WI38 (cell line): ENCODE data around the gene PRODH.

Experiments used
- H3K4me3 ChIP-seq: 2 replicates; pipeline ENCODE4 v1.5.1; 2011; ENCODE audit warnings: low read depth, mild to moderate bottlenecking, control low read depth, low read length
- TF ChIP-seq, protein P1 (sequence below): IDR thresholded peaks from 2 replicates; pipeline ENCODE4 v1.5.1; 2012; ENCODE audit warnings: low read depth, mild to moderate bottlenecking, control low read depth, low read length

PRODH gene, protein sequence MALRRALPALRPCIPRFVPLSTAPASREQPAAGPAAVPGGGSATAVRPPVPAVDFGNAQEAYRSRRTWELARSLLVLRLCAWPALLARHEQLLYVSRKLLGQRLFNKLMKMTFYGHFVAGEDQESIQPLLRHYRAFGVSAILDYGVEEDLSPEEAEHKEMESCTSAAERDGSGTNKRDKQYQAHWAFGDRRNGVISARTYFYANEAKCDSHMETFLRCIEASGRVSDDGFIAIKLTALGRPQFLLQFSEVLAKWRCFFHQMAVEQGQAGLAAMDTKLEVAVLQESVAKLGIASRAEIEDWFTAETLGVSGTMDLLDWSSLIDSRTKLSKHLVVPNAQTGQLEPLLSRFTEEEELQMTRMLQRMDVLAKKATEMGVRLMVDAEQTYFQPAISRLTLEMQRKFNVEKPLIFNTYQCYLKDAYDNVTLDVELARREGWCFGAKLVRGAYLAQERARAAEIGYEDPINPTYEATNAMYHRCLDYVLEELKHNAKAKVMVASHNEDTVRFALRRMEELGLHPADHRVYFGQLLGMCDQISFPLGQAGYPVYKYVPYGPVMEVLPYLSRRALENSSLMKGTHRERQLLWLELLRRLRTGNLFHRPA

DNA sequence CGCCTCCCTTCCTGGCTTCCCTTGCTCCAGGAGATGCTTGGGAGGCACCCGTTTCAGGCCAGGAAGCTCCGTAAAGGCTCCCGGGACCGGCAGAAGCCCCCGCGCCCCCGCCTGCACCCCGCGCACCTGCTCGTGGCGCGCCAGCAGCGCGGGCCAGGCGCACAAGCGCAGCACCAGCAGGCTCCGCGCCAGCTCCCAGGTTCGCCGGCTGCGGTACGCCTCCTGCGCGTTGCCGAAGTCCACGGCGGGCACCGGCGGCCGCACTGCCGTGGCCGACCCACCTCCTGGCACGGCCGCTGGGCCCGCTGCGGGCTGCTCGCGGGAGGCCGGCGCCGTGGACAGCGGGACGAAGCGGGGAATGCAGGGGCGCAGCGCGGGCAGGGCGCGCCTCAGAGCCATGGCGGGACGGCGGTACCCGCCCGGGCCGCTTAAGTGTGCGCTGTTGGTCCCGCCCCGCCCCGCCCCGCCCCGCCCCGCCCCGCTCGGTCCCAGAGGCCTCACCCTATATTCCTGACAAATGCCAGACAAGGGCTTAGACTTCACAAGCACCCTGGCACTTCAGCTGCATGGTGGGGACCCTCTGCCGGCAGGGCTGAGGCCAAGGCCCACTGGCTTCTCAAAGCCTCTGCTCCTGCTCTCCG, at the start of gene PRODH:
Gene PRODH (minus strand): TSS at position 405 of the 641 bp plus-strand sequence. CDS start 6 bp downstream, at position 399.
- no peak within 1 kb of the TSS for H3K4me3 ChIP-seq
- TF ChIP-seq, protein P1, sequence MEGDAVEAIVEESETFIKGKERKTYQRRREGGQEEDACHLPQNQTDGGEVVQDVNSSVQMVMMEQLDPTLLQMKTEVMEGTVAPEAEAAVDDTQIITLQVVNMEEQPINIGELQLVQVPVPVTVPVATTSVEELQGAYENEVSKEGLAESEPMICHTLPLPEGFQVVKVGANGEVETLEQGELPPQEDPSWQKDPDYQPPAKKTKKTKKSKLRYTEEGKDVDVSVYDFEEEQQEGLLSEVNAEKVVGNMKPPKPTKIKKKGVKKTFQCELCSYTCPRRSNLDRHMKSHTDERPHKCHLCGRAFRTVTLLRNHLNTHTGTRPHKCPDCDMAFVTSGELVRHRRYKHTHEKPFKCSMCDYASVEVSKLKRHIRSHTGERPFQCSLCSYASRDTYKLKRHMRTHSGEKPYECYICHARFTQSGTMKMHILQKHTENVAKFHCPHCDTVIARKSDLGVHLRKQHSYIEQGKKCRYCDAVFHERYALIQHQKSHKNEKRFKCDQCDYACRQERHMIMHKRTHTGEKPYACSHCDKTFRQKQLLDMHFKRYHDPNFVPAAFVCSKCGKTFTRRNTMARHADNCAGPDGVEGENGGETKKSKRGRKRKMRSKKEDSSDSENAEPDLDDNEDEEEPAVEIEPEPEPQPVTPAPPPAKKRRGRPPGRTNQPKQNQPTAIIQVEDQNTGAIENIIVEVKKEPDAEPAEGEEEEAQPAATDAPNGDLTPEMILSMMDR, result no peak

DNA sequence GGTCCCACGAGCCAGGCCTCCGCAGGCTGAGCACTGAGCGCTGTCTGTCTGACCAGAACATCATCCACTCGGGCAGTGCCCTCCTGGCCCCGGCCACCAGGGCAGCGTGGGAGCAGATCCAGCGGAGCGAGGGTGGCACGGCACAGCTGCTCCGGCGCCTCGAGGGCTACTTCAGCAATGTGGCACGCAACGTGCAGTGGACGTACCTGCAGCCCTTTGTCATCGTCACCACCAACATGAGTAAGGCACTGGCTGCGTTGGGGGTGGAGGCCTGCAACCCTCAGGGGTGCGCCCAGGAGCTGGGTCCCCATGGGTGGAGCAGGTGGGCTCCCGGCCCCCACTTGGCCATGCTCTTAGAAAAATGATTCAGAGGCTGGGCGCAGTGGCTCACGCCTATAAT, 49.7 kb upstream of the PRODH start:
- H3K4me3 ChIP-seq, result no peak overlapping the region
- TF ChIP-seq, protein P1, result no peak

DNA sequence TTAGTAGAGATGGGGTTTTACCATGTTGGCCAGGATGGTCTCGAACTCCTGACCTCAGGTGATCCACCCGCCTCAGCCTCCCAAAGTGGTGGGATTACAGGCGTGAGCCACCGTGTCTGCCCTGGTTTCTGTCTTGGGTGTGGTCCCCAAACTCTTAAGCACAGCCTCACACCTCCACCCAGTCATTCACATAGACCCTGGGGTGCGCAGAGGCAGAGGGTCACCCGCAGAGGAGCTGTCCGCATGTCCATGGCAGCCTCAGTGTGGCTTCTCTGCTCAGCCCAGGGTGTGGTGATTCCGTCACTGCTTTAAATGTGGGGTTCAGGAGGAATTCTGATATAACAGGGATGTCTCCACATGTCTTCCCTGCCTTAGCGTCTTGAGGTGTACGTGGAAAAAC, 48.5 kb upstream of the PRODH start:
- H3K4me3 ChIP-seq, result no peak overlapping the region
- TF ChIP-seq, protein P1, result no peak

DNA sequence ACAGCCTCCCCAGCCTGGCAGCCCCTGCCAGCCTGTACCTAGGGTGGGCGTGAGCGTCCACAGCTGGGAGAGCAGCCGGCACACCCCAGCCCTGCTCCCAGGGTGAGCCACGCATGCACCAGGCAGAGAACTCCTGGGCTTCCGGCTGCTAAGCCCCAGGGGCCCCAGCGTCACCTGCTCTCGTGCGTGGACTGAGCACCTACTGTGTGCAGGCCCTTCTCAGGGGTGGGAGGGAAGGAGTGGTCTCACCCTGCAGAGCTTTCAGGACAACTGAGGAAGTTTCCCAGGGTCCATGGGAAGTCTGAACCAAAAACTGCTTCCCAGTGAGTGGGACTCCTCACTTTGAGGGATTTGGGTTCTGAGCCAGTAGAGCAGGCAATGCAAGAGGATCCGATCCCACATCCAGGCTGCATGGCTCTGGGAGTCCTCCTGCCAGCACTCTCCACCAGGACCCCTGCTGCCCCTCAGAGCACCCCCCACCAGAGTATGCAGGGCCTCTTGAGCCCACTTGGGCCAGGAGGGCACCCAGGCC, 47.1 kb upstream of the PRODH start:
- no peak overlapping the region for H3K4me3 ChIP-seq

DNA sequence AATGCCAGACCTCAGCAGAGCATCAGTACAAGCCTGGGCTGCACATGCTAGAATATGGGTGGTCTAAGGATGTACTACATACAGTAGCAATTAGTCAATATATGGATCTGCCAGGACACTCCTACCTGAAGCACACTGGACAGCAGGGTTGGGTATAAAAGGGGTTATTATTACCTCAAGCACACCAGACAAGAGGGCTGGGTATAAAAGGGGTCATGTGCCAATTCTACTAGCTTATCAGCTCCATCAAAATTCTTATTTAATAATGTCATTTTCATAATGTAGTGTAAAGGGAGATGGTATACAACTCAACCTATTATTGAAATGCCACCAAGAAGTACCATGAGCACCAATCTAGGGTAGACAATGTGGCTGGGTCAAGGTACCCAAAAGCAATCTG, 44.7 kb upstream of the PRODH start:
- H3K4me3 ChIP-seq, result no peak overlapping the region
- TF ChIP-seq, protein P1, result no peak

More for the DNA sequence above, 47.1 kb upstream of the PRODH start:
- TF ChIP-seq, protein P1, result no peak

DNA sequence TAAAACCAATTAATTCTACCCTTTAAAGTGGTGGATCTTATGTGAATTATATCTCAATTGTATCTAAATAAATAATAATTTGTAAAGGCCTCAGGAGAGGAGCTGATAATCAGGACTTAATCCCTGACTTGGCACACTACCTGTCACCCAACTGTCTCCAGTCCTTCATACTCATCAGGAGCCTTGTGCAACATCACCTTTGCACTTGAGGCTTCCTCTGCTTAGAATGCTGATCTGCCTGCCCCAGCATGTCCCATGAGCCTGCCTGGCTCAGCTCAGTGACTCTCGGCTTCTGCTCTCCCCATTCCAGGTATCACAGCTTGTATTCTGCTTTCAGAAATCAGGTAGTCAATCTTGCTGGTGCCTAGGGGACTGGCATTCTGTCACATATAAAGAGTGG, 43.9 kb upstream of the PRODH start:
- no peak overlapping the region for H3K4me3 ChIP-seq
- TF ChIP-seq, protein P1, result no peak
